HCT116 (cell line): ENCODE data around the gene POLR3H. TPM values are rescaled to one million over a fixed set of nuclear protein-coding genes. Genes with fewer than 3 reads are reported as not detected.

Experiments
- ATAC-seq: fragments of 200-7000 bp; cut with Tn5 transposase; 2 replicates; pipeline ENCODE4 v1.9.1; 2020; ENCODE audit warnings: mild to moderate bottlenecking, moderate library complexity
- BruUV-seq: library from RNA; stranded (reverse); fragments of 400-500 nt; replicated peaks from 2 replicates; lab custom pipeline; 2021; lab: Mats Ljungman, UMichigan
- CTCF ChIA-PET: fragments of 300-600 bp; sonication (Branson Sonifier 250); formaldehyde crosslinking; loops from one replicate; lab custom pipeline; 2021; ENCODE audit warnings: antibody characterized with exemption; lab: Charles Lee
- POLR2A ChIA-PET: fragments of 300-600, 350-600 bp; sonication (Branson Sonifier 250); formaldehyde crosslinking; loops from one replicate; lab custom pipeline; 2021; ENCODE audit warnings: antibody characterized with exemption; lab: Charles Lee
- RAD21 ChIA-PET, 2 experiments: fragments of 300-600 bp; sonication (Branson Sonifier 250); formaldehyde crosslinking; loops; one replicate each; lab custom pipeline; 2023; ENCODE audit warnings: low total read pairs in 2 of 2; ENCODE audit not compliant: uncharacterized antibody in 2 of 2, unreplicated experiment in 2 of 2, low non-redundant PET in 1 of 2; lab: Charles Lee
- DNase-seq: peaks from one replicate; pipeline ENCODE4 v3.0.0-alpha.2; 2010; ENCODE audit warnings: low read depth, low spot score
- H2AFZ ChIP-seq: fragments of 200-600 bp; shearing (Covaris generic), sonication (generic); 2 replicates; pipeline ENCODE4 v1.6.1; 2017; ENCODE audit warnings: low read depth, mixed run types, mixed read lengths, antibody characterized with exemption, low read length; ENCODE audit not compliant: poor library complexity, severe bottlenecking
- H3K27ac ChIP-seq: 2 replicates; pipeline ENCODE4 v1.5.1; 2012; ENCODE audit warnings: low read depth, low read length
- H3K27me3 ChIP-seq: fragments of 200-600 bp; sonication (generic); 2 replicates; pipeline ENCODE4 v1.6.1; 2016; ENCODE audit warnings: mixed run types, low read length, mixed read lengths; ENCODE audit not compliant: insufficient read depth
- H3K36me3 ChIP-seq, 2 experiments: fragments of 200-500 bp in 1 of 2; fragments of 200-600 bp in 1 of 2; sonication (Bioruptor generic) in 1 of 2; sonication (generic) in 1 of 2; 2 replicates each; pipeline versions ENCODE4 v1.5.1 to v1.6.1; 2014 to 2016; ENCODE audit warnings: low read length in 2 of 2, inconsistent platforms in 1 of 2, mixed read lengths in 1 of 2, mixed run types in 1 of 2; ENCODE audit not compliant: insufficient read depth in 2 of 2, control insufficient read depth in 1 of 2
- H3K4me1 ChIP-seq, 2 experiments: fragments of 200-600 bp in 1 of 2; sonication (generic) in 1 of 2; 2 replicates each; pipeline versions ENCODE4 v1.5.1 to v1.6.1; 2012 to 2017; ENCODE audit warnings: low read length in 2 of 2, inconsistent platforms in 1 of 2, mild to moderate bottlenecking in 1 of 2, mixed read lengths in 1 of 2, mixed run types in 1 of 2, moderate library complexity in 1 of 2; ENCODE audit not compliant: insufficient read depth in 2 of 2, control insufficient read depth in 1 of 2
- H3K4me2 ChIP-seq: fragments of 200-600 bp; sonication (generic); 2 replicates; pipeline ENCODE4 v1.6.1; 2017; ENCODE audit warnings: mixed run types, low read length, mixed read lengths
- H3K4me3 ChIP-seq, 2 experiments: fragments of 200-600 bp in 1 of 2; sonication (generic) in 1 of 2; replicated peaks in 1 of 2; 2 replicates each; pipeline ENCODE4 v1.5.1; 2011 to 2016; ENCODE audit warnings: low read length in 2 of 2, control low read depth in 1 of 2, low read depth in 1 of 2, mild to moderate bottlenecking in 1 of 2, mixed read lengths in 1 of 2, mixed run types in 1 of 2
- H3K79me2 ChIP-seq: fragments of 200-600 bp; sonication (generic); 2 replicates; pipeline ENCODE4 v1.6.1; 2017; ENCODE audit warnings: mild to moderate bottlenecking, mixed run types, low read length, moderate library complexity, mixed read lengths; ENCODE audit not compliant: insufficient read depth
- H3K9ac ChIP-seq: fragments of 200-600 bp; sonication (generic); 2 replicates; pipeline ENCODE4 v1.6.1; 2016; ENCODE audit warnings: low read length, mixed read lengths
- H3K9me2 ChIP-seq: fragments of 200-600 bp; sonication (generic), shearing (Covaris generic); 2 replicates; pipeline ENCODE4 v1.6.1; 2017; ENCODE audit warnings: mixed run types, mild to moderate bottlenecking, moderate library complexity; ENCODE audit not compliant: insufficient read depth
- H3K9me3 ChIP-seq, 2 experiments: fragments of 200-500 bp in 1 of 2; fragments of 200-600 bp in 1 of 2; sonication (Bioruptor generic) in 1 of 2; sonication (generic) in 1 of 2; 2 replicates each; pipeline ENCODE4 v1.6.1; 2014 to 2017; ENCODE audit warnings: low read length in 2 of 2, mixed read lengths in 2 of 2, inconsistent platforms in 1 of 2, low read depth in 1 of 2, mild to moderate bottlenecking in 1 of 2, mixed run types in 1 of 2, moderate library complexity in 1 of 2; ENCODE audit not compliant: control insufficient read depth in 1 of 2, insufficient read depth in 1 of 2
- H4K20me1 ChIP-seq: fragments of 200-600 bp; sonication (generic), shearing (Covaris generic); 2 replicates; pipeline ENCODE4 v1.6.1; 2017; ENCODE audit warnings: mixed run types, mild to moderate bottlenecking, moderate library complexity; ENCODE audit not compliant: insufficient read depth
- CBX3 ChIP-seq: IDR thresholded peaks from 2 replicates; pipeline ENCODE4 v1.6.1; 2012; ENCODE audit warnings: low read depth
- EZH2phosphoT487 ChIP-seq: fragments of 200-600 bp; IDR thresholded peaks from 2 replicates; pipeline ENCODE4 v1.6.1; 2018; ENCODE audit warnings: antibody characterized with exemption, borderline replicate concordance
- FOSL1 ChIP-seq: IDR thresholded peaks from 2 replicates; pipeline ENCODE4 v1.6.1; 2012; ENCODE audit warnings: low read depth
- POLR2A ChIP-seq: IDR thresholded peaks from 2 replicates; pipeline ENCODE4 v1.7.0; 2011; ENCODE audit warnings: borderline replicate concordance; ENCODE audit not compliant: insufficient read depth, insufficient read length; ENCODE audit errors: extremely low read depth
- POLR2AphosphoS5 ChIP-seq: IDR thresholded peaks from 2 replicates; pipeline ENCODE4 v1.6.1; 2011; ENCODE audit warnings: mild to moderate bottlenecking, low read depth, low read length, moderate library complexity
- RAD21 ChIP-seq: IDR thresholded peaks from 2 replicates; pipeline ENCODE4 v1.6.1; 2012; ENCODE audit warnings: low read depth, mild to moderate bottlenecking
- REST ChIP-seq: IDR thresholded peaks from 2 replicates; pipeline ENCODE4 v1.6.1; 2012; ENCODE audit warnings: low read depth
- SIN3A ChIP-seq: IDR thresholded peaks from 2 replicates; pipeline ENCODE4 v1.6.1; 2012; ENCODE audit warnings: low read depth
- SRF ChIP-seq: IDR thresholded peaks from 2 replicates; pipeline ENCODE4 v1.6.1; 2012; ENCODE audit warnings: low read depth
- ZBTB33 ChIP-seq: IDR thresholded peaks from 2 replicates; pipeline ENCODE4 v1.6.1; 2011; ENCODE audit warnings: mild to moderate bottlenecking, low read length, moderate library complexity; ENCODE audit not compliant: insufficient replicate concordance; ENCODE audit errors: extremely low read depth
- ZFX ChIP-seq: fragments of 450-650 bp; IDR thresholded peaks from 2 replicates; pipeline ENCODE4 v1.6.1; 2017
- intact Hi-C: fragments of 100-400 bp; cut with micrococcal nuclease; formaldehyde crosslinking; loops from 2 replicates; pipeline ENCODE4 v1.10.0; 2022
- total RNA-seq: library from RNA; stranded (reverse); gene quantifications from one replicate; pipeline ENCODE4 v1.2.1, GENCODE V29; 2021; ENCODE audit not compliant: unreplicated experiment

POLR3H gene
- total RNA-seq, 1 experiment from 2014 or later, result 62.1 TPM

GRCh38 chr22:41523464-41524221 lies 20.6 kb downstream of the POLR3H start:
- H3K79me2 ChIP-seq, result no peaks in the 10 kb centered on the region
- POLR2A ChIA-PET, result no interaction called here
- DNase-seq (no peak), ATAC-seq (no peak)
- peaks cover 9% of the 10 kb centered on the region; the same call in 1 of the 2 replicates for H4K20me1 ChIP-seq
- intact Hi-C loops, result no loop called here
- H2AFZ ChIP-seq, result no peak overlapping the region
- no peaks in the 10 kb centered on the region for H3K9me2 ChIP-seq
- no TSS peak for BruUV-seq
- no peak overlapping the region for H3K9ac ChIP-seq
- no peak for TF ChIP-seq ZBTB33
- H3K9me3 ChIP-seq, result no peaks in the 10 kb centered on the region
- H3K4me2 ChIP-seq, result no peak overlapping the region
- no peaks in the 10 kb centered on the region for H3K4me1 ChIP-seq
- RAD21 ChIA-PET, result no interaction called here
- H3K4me3 ChIP-seq, result no peak overlapping the region
- H3K27ac ChIP-seq, result peak overlapping the region; percentile 55; the same call in 1 of the 2 replicates
- no peaks in the 10 kb centered on the region for H3K27me3 ChIP-seq
- H3K36me3 ChIP-seq, result peaks cover 18 to 56% of the 10 kb centered on the region in 2 experiments
- CTCF ChIA-PET, result no interaction called here

- H3K4me3 ChIP-seq, result no peak overlapping the region
- DNase-seq (no peak), ATAC-seq (no peak)
- peaks cover 0 to 3% of the 10 kb centered on the region in 2 experiments; a peak in 1 of 4 replicates for H3K4me1 ChIP-seq
- H4K20me1 ChIP-seq, result peaks cover 9% of the 10 kb centered on the region; the same call in 1 of the 2 replicates
- BruUV-seq, result no TSS peak
- no peaks in the 10 kb centered on the region for H3K27me3 ChIP-seq
- ChIA-PET CTCF (no interaction called here), POLR2A (no interaction called here), RAD21 (no interaction called here)
- H2AFZ ChIP-seq, result no peak overlapping the region
- H3K27ac ChIP-seq, result peak overlapping the region; percentile 55; the same call in 1 of the 2 replicates
- H3K79me2 ChIP-seq, result no peaks in the 10 kb centered on the region
- intact Hi-C loops, result no loop called here
- no peaks in the 10 kb centered on the region for H3K9me3 ChIP-seq
- peaks cover 15 to 56% of the 10 kb centered on the region in 2 experiments for H3K36me3 ChIP-seq
- H3K9ac ChIP-seq, result no peak overlapping the region
- H3K4me2 ChIP-seq, result no peak overlapping the region
- H3K9me2 ChIP-seq, result no peaks in the 10 kb centered on the region
- no peak for TF ChIP-seq CBX3
- TF ChIP-seq POLR2A, result no peak
- TF ChIP-seq FOSL1, result no peak
- no peak for TF ChIP-seq ZBTB33
- TF ChIP-seq EZH2phosphoT487, result no peak
- no peak for TF ChIP-seq POLR2AphosphoS5
- TF ChIP-seq SRF, result no peak
- TF ChIP-seq ZFX, result no peak
- no peak for TF ChIP-seq SIN3A
- TF ChIP-seq REST, result no peak
- no peak for TF ChIP-seq RAD21
These were observed 21.5 kb downstream of the POLR3H start for GRCh38 chr22:41522813-41523212.
